Tibial artery (tissue), 4 donors: ENCODE results near the gene RPTOR.

ENCODE experiments used
- DNase-seq, 2 donors: peaks; one replicate each; pipeline ENCODE4 v3.0.0-alpha.2; 2019
- H3K27ac ChIP-seq, 2 donors: fragments of 200-600 bp; sonication (generic) in 1 of 2; 1 replicate in 1 of 2; 2 replicates in 1 of 2; pipeline ENCODE4 v1.5.1; 2018 to 2019; ENCODE audit warnings: mild to moderate bottlenecking in 1 of 2
- H3K27me3 ChIP-seq, 2 donors: fragments of 200-600 bp; sonication (generic) in 1 of 2; one replicate each; pipeline versions ENCODE4 v1.5.1 to v1.6.0; 2016 to 2019
- H3K36me3 ChIP-seq, 3 donors: fragments of 200-600 bp; sonication (generic) in 2 of 3; one replicate each; pipeline ENCODE4 v1.5.1; 2016 to 2019; ENCODE audit warnings: mild to moderate bottlenecking in 2 of 3
- H3K4me1 ChIP-seq, 4 donors: fragments of 200-600 bp; sonication (generic) in 2 of 4; 1 replicate in 3 of 4; 2 replicates in 1 of 4; pipeline ENCODE4 v1.5.1; 2016 to 2019
- H3K4me3 ChIP-seq, 2 donors: fragments of 200-600 bp; sonication (generic) in 1 of 2; 1 replicate in 1 of 2; 2 replicates in 1 of 2; pipeline ENCODE4 v1.5.1; 2018 to 2019; ENCODE audit warnings: mild to moderate bottlenecking in 2 of 2
- H3K9me3 ChIP-seq, 3 donors: fragments of 200-600 bp; sonication (generic) in 1 of 3; one replicate each; pipeline ENCODE4 v1.5.1; 2016 to 2019
- CTCF ChIP-seq, 2 experiments: fragments of 200-600 bp in 1 of 2; fragments of 450-650 bp in 1 of 2; IDR thresholded peaks; one replicate each; pipeline ENCODE4 v1.5.1; 2017 to 2019; ENCODE audit warnings: antibody characterized with exemption in 2 of 2, mild to moderate bottlenecking in 1 of 2, moderate library complexity in 1 of 2
- intact Hi-C: fragments of 100-400 bp; cut with DNase I; formaldehyde crosslinking; loops from one replicate; pipeline ENCODE4 v1.15.0; 2023; ENCODE audit warnings: low total_unique reads

Gene RPTOR

DNA sequence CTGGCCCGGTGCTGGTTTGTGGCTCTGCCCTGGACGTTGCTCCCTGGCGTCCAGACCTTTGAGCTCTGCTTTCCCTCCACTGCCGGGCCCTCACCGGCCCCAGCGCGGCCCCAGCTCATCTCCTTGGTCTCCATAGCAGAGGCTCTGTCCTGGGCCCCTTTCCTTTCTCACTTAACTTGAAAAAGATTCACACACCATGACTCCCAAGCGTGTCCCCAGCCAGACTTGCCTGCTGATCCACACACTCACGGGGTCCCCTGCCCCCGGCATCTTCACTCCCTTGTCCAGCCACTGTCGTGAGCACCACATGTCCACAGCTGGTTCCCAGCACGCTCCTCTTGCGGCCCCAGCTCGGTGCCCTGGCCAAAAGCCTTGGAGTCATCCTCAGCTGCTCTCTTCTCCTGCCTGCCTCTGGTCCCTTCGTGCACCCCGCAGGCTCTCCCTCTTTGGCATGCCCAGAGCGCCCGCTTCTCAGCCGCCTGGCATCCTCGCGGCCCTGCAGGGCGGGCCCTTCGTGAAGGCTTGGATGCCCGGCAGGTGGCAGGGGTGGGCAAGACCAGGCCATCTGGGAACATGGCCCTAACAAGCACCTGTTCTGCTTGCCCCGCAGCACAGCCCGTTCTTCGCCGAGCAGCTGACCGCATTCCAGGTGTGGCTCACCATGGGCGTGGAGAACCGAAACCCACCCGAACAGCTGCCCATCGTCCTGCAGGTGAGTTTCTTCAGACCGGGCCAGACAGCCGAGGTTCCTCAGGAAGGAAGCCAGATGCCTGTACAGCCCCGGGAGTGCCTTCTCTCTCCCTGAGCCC lies 301.4 kb downstream of the RPTOR start:
- H3K36me3 ChIP-seq = peaks cover 12 to 41% (median 37%) of the 10 kb centered on the region in 3 donors
- intact Hi-C loops = no loop called here
- DNase-seq = peak; percentile 14 to 61

GRCh38 chr17:80846932-80847331 lies 302.3 kb downstream of the RPTOR start:
- intact Hi-C loops = no loop called here
- H3K27ac ChIP-seq = no peak overlapping the region
- no peak overlapping the region for H3K4me3 ChIP-seq
- H3K4me1 ChIP-seq = peaks cover 0 to 7% (median 0%) of the 10 kb centered on the region in 4 donors
- H3K9me3 ChIP-seq = no peaks in the 10 kb centered on the region
- peak; percentile 10 to 38 for DNase-seq
- H3K27me3 ChIP-seq = no peaks in the 10 kb centered on the region
- H3K36me3 ChIP-seq = peaks cover 12 to 46% (median 37%) of the 10 kb centered on the region in 3 donors
- TF ChIP-seq CTCF (IDR thresholded peaks at IDR 0.05) = no peak

More for the DNA sequence above, 301.4 kb downstream of the RPTOR start:
- no peaks in the 10 kb centered on the region for H3K9me3 ChIP-seq
- H3K4me3 ChIP-seq = no peak overlapping the region
- H3K27me3 ChIP-seq = no peaks in the 10 kb centered on the region
- H3K27ac ChIP-seq = no peak overlapping the region
- H3K4me1 ChIP-seq = peaks cover 0 to 4% (median 0%) of the 10 kb centered on the region in 4 donors
- no peak for TF ChIP-seq CTCF (IDR thresholded peaks at IDR 0.05)

GRCh38 chr17:80847496-80848230 lies 303.0 kb downstream of the RPTOR start:
- no peaks in the 10 kb centered on the region for H3K9me3 ChIP-seq
- no peaks in the 10 kb centered on the region for H3K27me3 ChIP-seq
- peak; percentile 12 to 46 for DNase-seq

GRCh38 chr17:80848449-80849102 lies 303.9 kb downstream of the RPTOR start:
- intact Hi-C loops = no loop called here
- Histone ChIP-seq H3K4me3 (no peak overlapping the region), H3K4me1 (peaks cover 0 to 7% (median 0%) of the 10 kb centered on the region in 4 donors), H3K36me3 (peaks cover 12 to 46% (median 37%) of the 10 kb centered on the region in 3 donors), H3K27ac (no peak overlapping the region), H3K27me3 (no peaks in the 10 kb centered on the region), H3K9me3 (no peaks in the 10 kb centered on the region)
- TF ChIP-seq CTCF (IDR thresholded peaks at IDR 0.05) = no peak
- peak; percentile 7 to 49 for DNase-seq

More at GRCh38 chr17:80847496-80848230, 303.0 kb downstream of the RPTOR start:
- H3K4me1 ChIP-seq = peaks cover 0 to 7% (median 0%) of the 10 kb centered on the region in 4 donors
- no peak for TF ChIP-seq CTCF (IDR thresholded peaks at IDR 0.05)
- peaks cover 12 to 46% (median 37%) of the 10 kb centered on the region in 3 donors for H3K36me3 ChIP-seq
- H3K27ac ChIP-seq = no peak overlapping the region
- intact Hi-C loops = no loop called here
- no peak overlapping the region for H3K4me3 ChIP-seq

DNA sequence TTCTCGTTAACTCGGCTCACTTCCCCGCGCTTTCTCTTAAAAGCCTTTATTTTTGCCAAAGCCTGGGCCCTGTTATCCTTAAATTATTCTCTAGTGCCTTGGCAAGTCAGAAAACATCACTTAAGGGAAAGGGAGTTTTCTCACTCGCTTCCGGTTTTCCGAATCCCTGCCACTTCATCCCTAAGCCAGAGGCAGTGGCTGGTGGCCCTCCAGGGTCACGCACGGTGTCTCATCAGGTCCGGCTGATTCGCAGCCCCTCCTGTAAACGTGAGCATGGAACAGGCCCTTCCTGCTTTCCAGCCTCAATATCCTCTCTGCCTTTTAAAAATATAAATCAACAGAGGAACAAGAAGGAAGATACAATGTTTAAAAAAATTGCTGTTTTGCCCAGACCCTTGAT lies 304.5 kb downstream of the RPTOR start:
- TF ChIP-seq CTCF (IDR thresholded peaks at IDR 0.05) = no peak
- no peak for DNase-seq
- intact Hi-C loops = no loop called here
- no peaks in the 10 kb centered on the region for H3K27me3 ChIP-seq
- no peak overlapping the region for H3K27ac ChIP-seq
- peaks cover 12 to 46% (median 37%) of the 10 kb centered on the region in 3 donors for H3K36me3 ChIP-seq
- H3K4me3 ChIP-seq = no peak overlapping the region
- H3K4me1 ChIP-seq = peaks cover 0 to 7% (median 0%) of the 10 kb centered on the region in 4 donors
- H3K9me3 ChIP-seq = no peaks in the 10 kb centered on the region
